Stimulated activated CD4-positive, alpha-beta T cell treated with anti-CD3 and anti-CD28 coated beads, TNF-alpha, amount 100 ng/mL, for 24 hours (primary cell): ENCODE measurements around the gene GPR173.
A peak's percentile ranks its signal among the peaks of the same experiment; 100 is the strongest.

Source experiments
- DNase-seq, 3 experiments: peaks; one replicate each; pipeline ENCODE4 v3.0.0-alpha.2; 2020; ENCODE audit warnings: low read depth in 3 of 3

The GPR173 gene

GRCh38 chrX:53071064-53071463 lies 22.5 kb downstream of the GPR173 start:
- no peak for DNase-seq

DNA sequence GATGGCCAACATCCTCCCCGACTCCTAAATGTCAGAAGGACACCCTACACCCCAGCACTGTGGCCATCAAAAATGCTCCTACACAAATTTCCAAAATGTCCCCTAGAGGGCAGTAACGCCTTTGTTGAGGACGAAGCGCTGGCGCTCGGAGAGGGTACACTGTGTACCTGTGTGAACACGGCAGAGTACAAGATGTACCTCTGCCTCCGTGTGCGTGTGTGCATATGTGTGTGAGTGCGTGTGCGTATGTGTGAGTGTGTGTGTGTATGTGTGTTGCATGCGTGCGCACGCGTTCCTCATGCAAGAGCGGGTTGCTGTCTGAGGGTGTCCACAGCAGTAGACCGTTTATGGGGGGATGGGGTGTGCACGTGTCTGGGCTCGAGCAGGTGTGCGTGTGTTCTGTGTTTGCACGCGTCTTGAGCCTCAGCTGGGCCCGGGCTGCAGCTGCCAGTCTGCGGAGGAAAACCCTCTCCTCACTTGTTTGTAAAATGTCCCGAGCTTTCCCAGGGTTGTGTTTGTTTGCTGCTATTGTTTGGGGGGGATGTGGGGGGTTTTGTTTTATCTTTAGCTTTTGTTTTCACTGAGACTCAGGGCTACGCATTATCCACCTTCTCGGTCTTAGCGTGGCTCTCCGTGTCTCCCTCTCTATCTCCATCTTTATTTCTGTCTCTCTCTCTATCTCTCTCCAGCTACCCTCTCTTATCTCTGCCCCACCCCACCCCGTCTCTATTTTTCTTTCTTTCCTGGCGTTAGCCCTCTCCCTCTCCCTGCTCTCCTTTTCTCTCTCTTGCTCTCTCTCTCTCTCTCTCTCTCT lies 23.2 kb downstream of the GPR173 start:
- DNase-seq = peak in 1 of 3 experiments; percentile 50

GRCh38 chrX:53072418-53073114 lies 24.0 kb downstream of the GPR173 start:
- no peak for DNase-seq

- no peak for DNase-seq
Observed at GRCh38 chrX:53073115-53073586, 24.6 kb downstream of the GPR173 start.

GRCh38 chrX:53075011-53075410 lies 26.4 kb downstream of the GPR173 start:
- no peak for DNase-seq

GRCh38 chrX:53076671-53077070 lies 28.1 kb downstream of the GPR173 start:
- DNase-seq = no peak

GRCh38 chrX:53077207-53078197 lies 28.9 kb downstream of the GPR173 start:
- no peak for DNase-seq

- DNase-seq = no peak
Observed at GRCh38 chrX:53078943-53079342, 30.4 kb downstream of the GPR173 start.

GRCh38 chrX:53080628-53081580 lies 32.3 kb downstream of the GPR173 start:
- DNase-seq = no peak

GRCh38 chrX:53081925-53082772 lies 33.6 kb downstream of the GPR173 start, which contains the start of gene TSPYL2:
TSS of gene TSPYL2 (plus strand) at chrX:53082367. CDS start at chrX:53082499, 132 bp downstream.
- DNase-seq = peak; percentile 83 to 91 (median 84)

- DNase-seq = no peak
Observed at GRCh38 chrX:53082773-53083616, 34.4 kb downstream of the GPR173 start.

GRCh38 chrX:53084043-53084570 lies 35.5 kb downstream of the GPR173 start:
- DNase-seq = no peak

DNA sequence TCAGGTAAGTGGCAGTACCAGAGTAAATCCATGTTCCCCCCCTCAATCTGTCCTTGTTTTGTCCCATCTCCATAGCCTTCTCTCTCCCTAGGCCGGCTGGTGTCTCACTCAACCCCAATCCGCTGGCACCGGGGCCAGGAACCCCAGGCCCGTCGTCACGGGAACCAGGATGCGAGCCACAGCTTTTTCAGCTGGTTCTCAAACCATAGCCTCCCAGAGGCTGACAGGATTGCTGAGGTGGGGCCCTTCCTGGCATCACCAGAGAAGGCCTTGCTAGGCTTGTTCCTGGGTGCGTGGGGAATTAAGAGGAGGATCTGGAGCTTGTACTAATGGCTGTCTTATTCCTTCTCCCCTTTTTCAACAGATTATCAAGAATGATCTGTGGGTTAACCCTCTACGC lies 36.3 kb downstream of the GPR173 start:
- DNase-seq = no peak

DNA sequence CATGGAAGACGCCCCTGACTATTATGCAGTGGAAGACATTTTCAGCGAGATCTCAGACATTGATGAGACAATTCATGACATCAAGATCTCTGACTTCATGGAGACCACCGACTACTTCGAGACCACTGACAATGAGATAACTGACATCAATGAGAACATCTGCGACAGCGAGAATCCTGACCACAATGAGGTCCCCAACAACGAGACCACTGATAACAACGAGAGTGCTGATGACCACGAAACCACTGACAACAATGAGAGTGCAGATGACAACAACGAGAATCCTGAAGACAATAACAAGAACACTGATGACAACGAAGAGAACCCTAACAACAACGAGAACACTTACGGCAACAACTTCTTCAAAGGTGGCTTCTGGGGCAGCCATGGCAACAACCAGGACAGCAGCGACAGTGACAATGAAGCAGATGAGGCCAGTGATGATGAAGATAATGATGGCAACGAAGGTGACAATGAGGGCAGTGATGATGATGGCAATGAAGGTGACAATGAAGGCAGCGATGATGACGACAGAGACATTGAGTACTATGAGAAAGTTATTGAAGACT lies 37.2 kb downstream of the GPR173 start:
- no peak for DNase-seq

DNA sequence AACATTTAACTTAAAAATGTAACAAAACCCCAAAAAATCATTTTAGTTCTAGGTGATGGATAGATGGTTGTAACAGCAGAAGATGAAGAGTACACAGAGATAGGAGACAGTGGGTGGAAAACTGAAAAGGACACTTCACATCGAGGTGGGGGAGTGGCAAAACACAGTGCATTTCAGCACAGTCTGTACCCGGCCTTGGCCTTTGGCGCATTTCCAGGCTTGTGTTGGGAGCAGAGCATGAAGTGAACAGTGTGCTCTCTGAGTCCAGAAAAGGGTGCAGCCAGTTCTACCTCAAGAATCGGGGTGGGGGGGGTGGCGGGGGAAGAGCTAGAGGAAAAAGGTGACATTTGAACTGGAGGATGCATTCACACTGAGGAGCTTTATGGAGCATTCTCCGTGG lies 37.9 kb downstream of the GPR173 start:
- no peak for DNase-seq

- DNase-seq = no peak
Observed at GRCh38 chrX:53087388-53087831, 38.8 kb downstream of the GPR173 start.

DNA sequence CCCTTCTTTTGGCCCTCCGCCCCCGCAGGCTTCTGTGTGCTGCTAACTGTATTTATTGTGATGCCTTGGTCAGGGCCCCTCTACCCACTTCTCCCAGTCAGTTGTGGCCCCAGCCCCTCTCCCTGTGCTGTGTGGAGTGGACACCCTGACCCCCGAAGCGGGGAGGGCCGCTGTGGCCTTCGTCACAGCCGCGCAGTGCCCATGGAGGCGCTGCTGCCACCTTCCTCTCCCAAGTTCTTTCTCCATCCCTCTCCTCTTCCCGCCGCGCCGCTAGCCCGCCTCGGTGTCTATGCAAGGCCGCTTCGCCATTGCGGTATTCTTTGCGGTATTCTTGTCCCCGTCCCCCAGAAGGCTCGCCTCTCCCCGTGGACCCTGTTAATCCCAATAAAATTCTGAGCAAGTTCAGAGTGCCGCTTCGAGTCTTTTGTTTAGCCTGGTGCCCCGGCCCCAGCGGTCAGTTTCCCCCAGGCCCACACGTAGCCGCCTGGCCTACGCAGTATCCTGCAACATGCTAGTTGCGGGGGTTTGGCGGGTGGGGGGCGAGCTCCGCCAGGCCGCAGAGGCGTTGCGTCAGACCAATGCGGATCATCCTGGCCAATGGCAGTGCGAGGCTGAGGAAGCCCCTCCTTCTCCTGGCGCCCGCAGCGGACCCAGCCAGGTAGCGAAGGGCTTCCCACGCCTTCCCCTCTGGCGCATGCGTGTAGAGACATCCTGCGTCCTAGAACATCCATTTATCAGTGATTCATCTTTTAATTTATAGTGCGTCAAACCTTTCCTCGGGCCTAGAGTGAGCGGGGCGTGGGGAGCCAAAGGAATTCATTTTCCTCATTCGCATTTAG lies 39.8 kb downstream of the GPR173 start:
- peak; percentile 60 to 79 (median 64) for DNase-seq
